T-helper 2 cell treated with Interferon-gamma antibody and Interleukin-4, amounts not matched to agents 100 ng/mL and 5 ng/mL, for 36 hours (primary cell): Measurements from ENCODE around the gene CHAC1. TPM values are rescaled to one million over a fixed set of nuclear protein-coding genes. Genes with fewer than 3 reads are reported as not detected.

Experiments used
- intact Hi-C: fragments of 100-400 bp; cut with micrococcal nuclease; formaldehyde crosslinking; loops from one replicate; pipeline ENCODE4 v1.15.1; 2023
- total RNA-seq: library from RNA; stranded (reverse); gene quantifications from 2 replicates; pipeline ENCODE4 v1.2.3, GENCODE V29; 2022

The CHAC1 gene
- total RNA-seq, 1 donor from 2014 or later = 3.6 TPM

- intact Hi-C loops = no loop called here
These were observed 30.7 kb upstream of the CHAC1 start for GRCh38 chr15:40922608-40923005.

GRCh38 chr15:40923551-40923950 is 29.7 kb upstream of the CHAC1 start:
- intact Hi-C loops = no loop called here

- intact Hi-C loops = no loop called here
These were observed 27.8 kb upstream of the CHAC1 start for GRCh38 chr15:40925495-40925862.

- intact Hi-C loops = no loop called here
These were observed 27.2 kb upstream of the CHAC1 start for GRCh38 chr15:40925863-40926658.

GRCh38 chr15:40926659-40927494 is 26.4 kb upstream of the CHAC1 start:
- intact Hi-C loops = no loop called here

- intact Hi-C loops = no loop called here
These were observed 25.8 kb upstream of the CHAC1 start for GRCh38 chr15:40927495-40927872.

- intact Hi-C loops = no loop called here
These were observed 25.1 kb upstream of the CHAC1 start for GRCh38 chr15:40927873-40928806.

- intact Hi-C loops = no loop called here
These were observed 24.2 kb upstream of the CHAC1 start, which contains the start of gene DLL4 for GRCh38 chr15:40928821-40929659. TSS of gene DLL4 (plus strand) at chr15:40929340. CDS start at chr15:40929669, 329 bp downstream.

DNA sequence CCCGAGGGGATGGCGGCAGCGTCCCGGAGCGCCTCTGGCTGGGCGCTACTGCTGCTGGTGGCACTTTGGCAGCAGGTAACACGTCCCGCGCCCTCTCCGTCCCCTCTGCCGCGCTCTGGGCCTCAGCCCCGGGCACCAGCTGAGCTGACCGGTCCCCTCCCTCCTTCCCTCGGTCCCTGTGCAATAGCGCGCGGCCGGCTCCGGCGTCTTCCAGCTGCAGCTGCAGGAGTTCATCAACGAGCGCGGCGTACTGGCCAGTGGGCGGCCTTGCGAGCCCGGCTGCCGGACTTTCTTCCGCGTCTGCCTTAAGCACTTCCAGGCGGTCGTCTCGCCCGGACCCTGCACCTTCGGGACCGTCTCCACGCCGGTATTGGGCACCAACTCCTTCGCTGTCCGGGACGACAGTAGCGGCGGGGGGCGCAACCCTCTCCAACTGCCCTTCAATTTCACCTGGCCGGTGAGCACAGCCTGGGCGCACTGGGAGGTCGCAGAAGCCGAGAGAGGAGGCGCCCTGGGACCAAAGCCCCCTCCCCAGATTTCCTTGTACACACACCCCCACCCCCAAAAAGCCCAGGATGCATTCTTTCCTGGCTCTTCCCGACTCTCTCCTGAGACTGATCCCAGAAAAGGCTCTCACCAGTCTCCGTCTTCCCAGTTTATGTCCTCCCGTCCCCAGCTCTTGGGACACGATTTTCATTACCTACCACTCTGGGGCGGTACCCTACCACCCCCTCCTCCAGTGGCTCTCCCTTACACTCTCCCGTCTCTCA is 23.4 kb upstream of the CHAC1 start:
- intact Hi-C loops = no loop called here

- intact Hi-C loops = no loop called here
These were observed 22.6 kb upstream of the CHAC1 start for GRCh38 chr15:40930430-40931299.

DNA sequence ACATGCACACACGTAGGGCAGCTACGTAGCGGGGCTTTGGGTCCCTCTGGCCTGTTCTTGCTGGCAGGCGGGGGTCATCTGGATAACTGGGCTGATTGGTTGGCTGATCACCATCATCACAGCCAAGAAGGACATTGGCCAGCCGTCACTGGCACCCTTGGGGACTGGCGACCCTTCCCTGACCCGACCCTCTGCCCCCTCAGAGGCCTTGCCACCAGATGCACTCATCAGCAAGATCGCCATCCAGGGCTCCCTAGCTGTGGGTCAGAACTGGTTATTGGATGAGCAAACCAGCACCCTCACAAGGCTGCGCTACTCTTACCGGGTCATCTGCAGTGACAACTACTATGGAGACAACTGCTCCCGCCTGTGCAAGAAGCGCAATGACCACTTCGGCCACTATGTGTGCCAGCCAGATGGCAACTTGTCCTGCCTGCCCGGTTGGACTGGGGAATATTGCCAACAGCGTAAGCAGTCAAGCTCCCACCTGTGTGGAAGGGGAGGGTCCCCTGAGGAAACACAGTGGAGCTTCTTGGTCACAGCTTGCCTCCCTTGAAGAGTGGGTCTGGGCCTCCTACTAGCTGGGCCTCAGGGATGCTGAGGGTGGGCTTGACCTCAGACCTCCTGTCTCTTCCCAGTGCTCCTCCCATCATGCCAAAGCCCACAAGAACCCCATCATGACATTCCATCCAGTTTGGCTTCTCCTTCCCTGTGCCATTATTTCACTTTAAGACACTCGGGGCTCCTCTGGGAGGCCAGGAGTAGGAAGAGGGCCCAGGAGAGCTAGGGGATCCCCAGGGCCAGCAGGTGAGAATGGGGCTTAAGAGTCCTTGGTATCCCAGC is 21.8 kb upstream of the CHAC1 start:
- intact Hi-C loops = no loop called here

DNA sequence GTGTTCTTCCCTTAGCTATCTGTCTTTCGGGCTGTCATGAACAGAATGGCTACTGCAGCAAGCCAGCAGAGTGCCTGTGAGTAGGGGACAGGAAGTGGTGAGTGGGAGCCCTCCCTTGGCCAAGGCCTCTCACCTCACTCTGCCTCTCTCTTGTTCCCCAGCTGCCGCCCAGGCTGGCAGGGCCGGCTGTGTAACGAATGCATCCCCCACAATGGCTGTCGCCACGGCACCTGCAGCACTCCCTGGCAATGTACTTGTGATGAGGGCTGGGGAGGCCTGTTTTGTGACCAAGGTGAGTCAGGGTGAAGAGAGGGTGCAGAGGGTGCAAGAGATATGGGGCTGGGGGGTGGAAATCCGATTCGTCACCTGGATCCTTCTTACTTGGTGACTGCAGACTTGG is 21.1 kb upstream of the CHAC1 start:
- intact Hi-C loops = no loop called here

- intact Hi-C loops = no loop called here
These were observed 20.4 kb upstream of the CHAC1 start for GRCh38 chr15:40932649-40933516.

- intact Hi-C loops = no loop called here
These were observed 19.8 kb upstream of the CHAC1 start for GRCh38 chr15:40933517-40933902.

GRCh38 chr15:40934457-40934856 is 18.8 kb upstream of the CHAC1 start:
- intact Hi-C loops = no loop called here

- intact Hi-C loops = no loop called here
These were observed 17.0 kb upstream of the CHAC1 start for GRCh38 chr15:40936234-40936708.
